ACC112 (cell line): ENCODE measurements around the gene ZNF197.

Source experiments
- H2AFZ ChIP-seq: fragments of 200-600 bp; sonication (generic); one replicate; pipeline ENCODE4 v1.6.0; 2017; ENCODE audit warnings: antibody characterized with exemption, low read length; ENCODE audit not compliant: unreplicated experiment
- H3K27ac ChIP-seq: fragments of 200-600 bp; sonication (generic); 2 replicates; pipeline ENCODE4 v1.5.1; 2014; ENCODE audit warnings: low read depth, mild to moderate bottlenecking, antibody characterized with exemption, low read length, moderate library complexity
- H3K27me3 ChIP-seq: fragments of 200-600 bp; sonication (generic); 2 replicates; pipeline ENCODE4 v1.6.1; 2014; ENCODE audit warnings: mild to moderate bottlenecking, antibody characterized with exemption, low read length, moderate library complexity, mixed read lengths; ENCODE audit not compliant: insufficient read depth
- H3K36me3 ChIP-seq: fragments of 200-600 bp; sonication (generic); 2 replicates; pipeline ENCODE4 v1.6.1; 2016; ENCODE audit warnings: mild to moderate bottlenecking, antibody characterized with exemption, low read length, moderate library complexity, mixed read lengths; ENCODE audit not compliant: insufficient read depth
- H3K4me1 ChIP-seq: fragments of 200-600 bp; sonication (generic); one replicate; pipeline ENCODE4 v1.6.1; 2016; ENCODE audit warnings: low read length, mixed read lengths; ENCODE audit not compliant: insufficient read depth, unreplicated experiment, control insufficient read depth
- H3K4me3 ChIP-seq: fragments of 200-600 bp; sonication (generic); 2 replicates; pipeline ENCODE4 v1.5.1; 2014; ENCODE audit warnings: mild to moderate bottlenecking, low read depth, low read length
- H3K79me2 ChIP-seq: fragments of 200-600 bp; sonication (generic); one replicate; pipeline ENCODE4 v1.6.0; 2016; ENCODE audit warnings: low read length; ENCODE audit not compliant: control insufficient read depth, unreplicated experiment, insufficient read depth

The ZNF197 gene

DNA sequence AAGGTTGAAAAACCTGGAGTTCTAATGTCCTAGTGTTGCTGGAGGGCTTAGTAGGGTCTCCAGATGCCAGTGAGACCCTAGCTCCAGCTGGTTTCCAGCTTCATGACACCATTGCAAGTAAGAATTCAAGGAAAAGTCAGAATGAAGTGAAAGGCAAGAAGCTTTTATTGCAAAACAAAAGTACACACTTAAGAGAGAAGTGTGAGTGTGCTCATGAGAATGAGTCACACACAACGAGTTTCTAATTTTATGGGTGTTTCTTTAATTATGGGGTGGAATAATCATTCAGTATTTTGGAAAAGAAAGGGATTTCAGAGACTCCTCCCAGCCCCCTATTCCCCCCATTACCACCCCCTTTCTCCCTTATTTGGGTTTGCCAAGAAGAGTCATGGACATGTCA, 63.1 kb downstream of the ZNF197 start:
- Histone ChIP-seq H3K27ac (no peak overlapping the region), H3K4me3 (no peak overlapping the region), H2AFZ (no peak overlapping the region), H3K4me1 (peaks cover 3% of the 10 kb centered on the region), H3K79me2 (no peaks in the 10 kb centered on the region), H3K36me3 (peaks cover 13% of the 10 kb centered on the region; the same call in 1 of the 2 replicates), H3K27me3 (peaks cover 20% of the 10 kb centered on the region; the same call in 1 of the 2 replicates)
